Endometrium (tissue), 2 donors: ENCODE results near the gene TTC21A.
A peak's percentile ranks its signal among the peaks of the same experiment; 100 is the strongest.
"Not testable (repeated sequence)": the region's sequence is repeated elsewhere in the genome, so short reads cannot be mapped to it uniquely, and the experiment has no call there.

ENCODE experiments used
- FAIRE-seq: peaks from 2 replicates; lab custom pipeline; 2012; peaks lifted over from hg19 to GRCh38; lab: Jason Lieb, UNC
- donor health status: control.
- donor health status: control.

Gene TTC21A

DNA sequence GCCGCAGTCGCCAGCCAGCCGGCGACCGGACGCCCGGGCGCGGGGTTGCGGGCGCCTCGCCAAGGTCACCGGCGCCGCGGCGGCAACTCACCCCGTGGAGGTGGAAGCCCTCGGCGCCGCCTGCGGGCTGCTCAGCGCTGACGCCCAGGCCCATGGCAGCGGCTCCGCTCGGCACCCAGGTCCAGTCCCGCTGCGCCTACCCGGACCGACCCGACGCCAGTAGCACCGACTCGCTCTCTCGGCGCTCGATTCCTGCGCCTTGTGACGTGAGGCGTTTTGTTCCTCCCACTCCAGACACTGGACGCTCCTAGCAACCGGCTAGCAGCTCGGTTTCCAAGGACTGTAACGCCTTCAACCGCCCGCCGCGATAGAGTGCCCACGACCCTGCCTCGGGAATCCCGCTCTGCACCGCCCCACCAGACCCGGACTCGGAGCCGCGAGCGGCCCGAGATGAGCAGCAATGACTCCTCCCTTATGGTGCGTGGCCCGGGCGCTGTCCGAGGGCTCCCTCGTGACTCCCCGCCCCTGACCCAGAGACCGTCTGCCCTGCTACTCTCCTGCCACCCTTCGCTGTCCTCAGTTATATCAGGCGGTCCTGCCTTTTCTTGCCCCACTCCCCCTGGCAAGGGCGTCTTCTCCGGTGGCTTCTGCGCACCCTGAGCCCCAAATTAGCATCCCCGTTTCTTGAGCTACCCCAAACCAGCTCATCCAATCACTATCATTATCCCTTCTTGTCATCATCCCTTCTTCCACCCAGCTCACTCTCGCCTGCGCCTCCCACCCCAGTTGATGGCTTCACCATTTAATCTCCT lies at the start of gene TTC21A, which contains the start of gene GORASP1:
TTC21A (plus strand) TSS at position 293 of the 812 bp plus-strand sequence; CDS start at position 451, 158 bp downstream.
GORASP1 (minus strand) TSS at position 240 of the 812 bp plus-strand sequence; CDS start at position 154, 86 bp downstream.
- no peak for FAIRE-seq

- not testable (repeated sequence) for FAIRE-seq
Observed at GRCh38 chr3:39061228-39061627, 46.3 kb upstream of the TTC21A start.

DNA sequence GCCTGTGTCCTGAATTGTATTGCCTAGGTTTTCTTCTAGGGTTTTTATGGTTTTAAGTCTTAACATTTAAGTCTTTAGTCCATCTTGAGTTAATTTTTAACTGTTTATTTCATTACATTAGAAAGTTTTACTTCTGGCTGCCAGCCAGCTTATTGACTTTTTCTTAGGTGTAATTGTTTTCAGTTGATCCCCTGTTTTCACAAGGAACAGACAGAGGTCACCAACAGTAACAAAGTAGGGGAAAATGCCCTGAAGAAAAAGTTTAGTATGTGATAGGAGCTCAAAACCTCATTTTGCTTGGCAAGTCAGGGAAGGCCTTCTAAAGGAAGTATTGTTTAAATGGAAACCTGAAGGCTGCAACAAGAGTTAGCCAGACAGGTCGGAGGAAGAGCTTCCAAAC lies 45.3 kb upstream of the TTC21A start:
- no peak for FAIRE-seq

DNA sequence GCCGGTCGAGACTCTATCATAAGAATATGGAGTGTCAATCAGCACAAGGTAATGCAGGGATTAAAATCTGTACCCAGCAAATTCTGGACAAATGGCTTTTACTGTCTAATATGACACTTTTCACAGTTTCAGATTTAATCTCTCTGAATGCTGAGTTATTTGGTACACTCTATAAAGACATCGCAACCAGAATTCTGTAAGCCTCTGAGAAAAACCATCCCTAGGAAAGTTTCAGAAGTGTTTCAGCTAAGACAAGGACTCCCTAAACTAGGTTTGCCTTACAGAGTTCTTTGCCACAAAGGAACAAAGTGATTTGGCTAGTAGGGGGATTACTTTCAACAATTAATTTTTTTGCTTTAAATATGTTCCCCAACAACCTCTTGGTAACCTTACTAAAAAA lies 44.3 kb upstream of the TTC21A start:
- no peak for FAIRE-seq

DNA sequence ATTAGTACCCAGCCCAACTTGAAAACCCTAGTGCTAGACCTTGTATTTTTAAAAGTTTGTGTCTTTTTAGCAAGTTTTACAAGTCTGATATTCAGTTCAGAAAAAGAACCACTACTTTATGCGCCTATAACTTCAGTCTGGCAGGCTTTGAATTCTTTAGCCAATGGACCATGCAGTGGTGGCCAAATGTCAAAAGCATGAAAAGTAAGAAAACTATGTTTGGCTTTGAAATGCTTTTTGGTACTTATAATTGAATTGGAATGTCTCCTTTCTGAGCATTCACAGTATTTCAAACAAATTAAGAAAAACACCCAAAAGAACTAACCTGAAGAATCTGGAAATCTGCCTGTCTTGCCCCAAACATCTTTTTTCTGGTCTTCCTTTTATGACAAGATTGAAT lies 42.8 kb upstream of the TTC21A start:
- FAIRE-seq: no peak

- no peak for FAIRE-seq
Observed at GRCh38 chr3:39065197-39065596, 42.3 kb upstream of the TTC21A start.

DNA sequence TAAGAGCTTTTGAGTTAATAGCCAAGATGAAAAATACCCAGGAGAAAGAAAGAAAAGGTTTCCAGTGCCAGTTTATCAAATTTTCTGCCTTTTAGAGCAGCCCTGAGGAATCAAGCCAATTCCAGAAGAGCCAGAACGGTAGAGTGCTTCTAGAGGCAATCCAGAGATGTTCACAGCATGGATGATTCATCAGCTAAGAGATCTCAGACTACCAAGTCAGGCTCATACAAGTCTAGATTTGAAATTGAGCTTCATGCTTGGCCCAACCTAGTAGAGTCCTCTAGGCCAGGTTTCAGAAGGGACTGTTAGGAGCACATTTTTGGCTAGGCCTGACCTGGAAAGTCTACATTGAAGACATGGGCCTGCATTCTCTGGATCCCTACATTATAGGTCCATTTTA lies 40.2 kb upstream of the TTC21A start:
- FAIRE-seq: no peak

- no peak for FAIRE-seq
Observed at GRCh38 chr3:39068556-39068955, 38.9 kb upstream of the TTC21A start.

DNA sequence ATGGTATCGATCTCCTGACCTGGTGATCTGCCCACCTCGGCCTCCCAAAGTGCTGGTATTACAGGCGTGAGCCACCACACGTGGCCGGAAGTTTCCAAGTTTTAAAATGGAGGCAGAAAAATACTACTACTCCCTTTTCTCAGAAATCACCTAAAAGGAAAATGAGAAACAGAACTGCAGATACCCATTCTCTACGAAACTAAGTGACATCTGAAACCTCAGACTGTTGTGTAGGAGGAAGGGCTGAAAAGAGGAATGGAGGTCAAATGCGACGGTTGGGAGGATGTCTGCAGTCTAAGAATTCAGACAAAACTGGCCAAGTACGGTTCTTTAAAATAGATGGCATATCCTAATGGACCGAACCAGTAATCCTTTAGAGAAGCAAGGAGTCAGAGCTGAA lies 31.6 kb upstream of the TTC21A start:
- FAIRE-seq: no peak

DNA sequence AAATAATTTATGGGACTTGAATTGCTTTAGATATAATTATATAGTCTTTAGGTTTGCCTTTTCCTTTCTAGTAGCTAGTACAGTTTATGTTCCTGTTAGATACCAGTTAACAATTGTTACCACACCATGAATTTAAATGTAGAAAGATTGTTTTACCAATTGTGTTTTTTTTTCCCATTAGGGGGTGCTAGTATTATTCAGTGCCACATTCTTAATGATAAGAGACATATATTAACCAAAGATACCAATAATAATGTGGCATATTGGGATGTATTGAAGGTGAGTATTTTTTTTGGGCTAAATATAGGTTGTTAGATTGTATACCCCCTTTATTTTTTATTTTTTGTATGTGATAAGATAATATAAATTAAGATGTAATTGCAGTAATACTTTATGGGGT lies 27.9 kb upstream of the TTC21A start:
- FAIRE-seq: no peak

DNA sequence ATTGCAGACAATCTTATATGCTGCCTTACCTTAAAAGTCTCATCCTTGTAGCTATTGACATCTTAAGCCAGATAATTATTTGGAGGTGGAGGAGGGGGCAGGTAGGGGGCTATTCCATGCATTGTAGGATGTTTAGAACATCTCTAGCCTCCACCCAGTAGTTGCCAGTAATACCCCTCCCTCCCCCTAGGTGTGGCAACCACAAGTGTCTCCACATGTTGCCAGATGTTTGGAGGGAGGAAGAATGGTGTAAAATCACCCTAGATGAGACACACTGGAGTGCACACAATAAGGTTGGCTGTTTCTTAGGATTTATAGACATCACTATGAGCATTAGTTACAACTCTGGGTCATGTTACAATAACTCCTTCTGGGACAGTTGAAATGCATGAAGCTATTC lies 27.5 kb upstream of the TTC21A start:
- FAIRE-seq: no peak

GRCh38 chr3:39082666-39083313 lies 24.7 kb upstream of the TTC21A start:
- FAIRE-seq: no peak

- FAIRE-seq: no peak
Observed at GRCh38 chr3:39086144-39086543, 21.3 kb upstream of the TTC21A start.

- FAIRE-seq: no peak
Observed at GRCh38 chr3:39088456-39088855, 19.0 kb upstream of the TTC21A start.

DNA sequence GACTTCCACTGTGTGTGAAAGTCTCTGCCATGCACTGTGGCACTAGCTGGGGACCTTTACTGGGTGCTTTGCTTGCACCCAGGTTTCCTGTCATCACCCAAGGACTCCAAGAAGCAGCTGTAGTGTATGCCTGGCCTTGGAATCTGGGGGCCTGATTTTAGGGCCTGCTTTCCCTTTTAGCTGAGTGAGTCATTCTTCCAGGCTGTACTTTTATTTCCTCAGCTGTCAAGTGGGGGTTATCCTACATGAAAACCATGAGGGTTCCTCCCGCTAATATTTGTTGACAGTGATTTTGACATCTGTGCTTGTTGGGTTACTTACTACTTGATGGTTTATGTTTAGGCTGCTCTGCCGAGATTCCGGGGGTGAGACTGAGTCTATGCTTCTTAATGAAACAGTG lies 18.6 kb upstream of the TTC21A start:
- peak; percentile 85 for FAIRE-seq

GRCh38 chr3:39090922-39091321 lies 16.6 kb upstream of the TTC21A start:
- no peak for FAIRE-seq

GRCh38 chr3:39094851-39095677 lies 12.4 kb upstream of the TTC21A start:
- FAIRE-seq: no peak

DNA sequence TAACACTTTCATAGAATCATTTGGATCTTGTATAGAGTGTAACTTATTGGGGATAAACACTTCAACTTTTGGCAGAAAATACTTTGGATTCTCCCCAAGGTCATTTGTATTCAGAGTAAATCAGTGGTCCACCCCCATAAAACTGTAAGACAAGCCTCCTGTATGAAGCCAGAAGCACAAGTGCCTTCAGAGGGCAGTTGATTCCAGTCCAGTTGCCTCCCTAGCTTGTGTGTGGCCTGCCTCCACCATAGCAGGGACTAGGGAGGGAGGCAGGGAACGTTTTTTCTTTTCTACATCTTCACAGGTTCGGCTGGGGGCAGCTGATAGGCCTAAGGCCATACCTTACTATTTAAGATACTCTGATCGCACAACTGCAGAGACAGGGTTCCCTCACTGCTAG lies 11.7 kb upstream of the TTC21A start:
- FAIRE-seq: peak; percentile 74

- FAIRE-seq: no peak
Observed at GRCh38 chr3:39096775-39097174, 10.7 kb upstream of the TTC21A start.

DNA sequence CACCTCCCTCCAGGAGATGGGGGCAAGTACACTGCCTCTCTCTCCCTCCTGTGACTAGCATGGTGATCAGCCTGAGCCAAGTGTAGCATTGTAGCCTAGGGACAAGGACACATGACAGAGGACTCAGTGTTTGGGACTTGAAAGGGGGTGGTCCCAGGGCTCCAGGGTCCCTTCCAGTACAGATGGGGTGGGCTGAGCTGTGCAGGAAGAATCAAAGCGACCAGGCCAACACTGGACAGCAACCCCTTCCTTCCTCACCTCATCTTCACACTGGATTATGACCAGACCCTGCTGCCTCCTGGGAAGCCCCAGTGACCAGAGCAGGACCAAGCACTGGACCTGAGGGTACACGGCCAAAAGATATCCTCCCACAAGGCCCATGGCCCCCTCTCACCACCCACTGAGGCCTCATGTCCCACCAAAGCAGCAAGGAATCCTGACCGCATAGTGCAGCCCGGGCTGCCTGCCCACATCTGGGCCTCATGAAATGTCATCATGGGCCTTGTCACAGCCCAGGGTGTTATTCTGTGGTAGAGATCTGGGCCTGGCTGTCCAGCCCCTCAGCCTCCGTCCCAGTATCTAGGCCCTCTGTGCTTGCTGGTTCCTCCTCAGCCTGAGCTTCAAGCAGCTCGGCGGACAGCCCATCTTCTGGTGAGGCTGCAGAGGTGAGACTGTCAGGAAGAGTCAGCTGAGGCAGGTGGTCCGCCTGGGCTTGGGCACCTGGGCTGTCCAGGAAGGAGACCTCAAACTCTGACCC lies 9.6 kb upstream of the TTC21A start:
- FAIRE-seq: no peak

- no peak for FAIRE-seq
Observed at GRCh38 chr3:39098473-39099000, 8.9 kb upstream of the TTC21A start.

DNA sequence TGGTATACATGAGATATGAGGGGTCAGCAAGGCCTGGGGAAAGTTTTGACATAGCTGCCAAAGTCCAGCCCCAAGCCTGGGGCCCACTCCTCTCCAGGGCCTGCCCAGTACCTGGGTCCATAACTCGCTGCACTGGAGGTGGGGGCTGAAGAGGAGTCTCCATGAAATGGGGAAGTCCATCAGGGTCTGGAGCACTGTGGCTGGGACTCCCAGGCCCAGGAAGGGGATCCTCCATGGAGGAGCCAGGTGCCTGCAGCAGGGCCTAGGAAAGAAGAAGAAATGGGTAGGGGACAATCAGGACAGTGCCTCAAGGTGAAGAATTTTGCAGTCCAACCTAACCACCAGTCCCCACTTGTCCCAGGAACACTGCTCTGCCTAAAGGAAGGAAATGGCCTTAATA lies 8.2 kb upstream of the TTC21A start:
- no peak for FAIRE-seq
